Measurements from ENCODE around the gene KCNK2.

DNA sequence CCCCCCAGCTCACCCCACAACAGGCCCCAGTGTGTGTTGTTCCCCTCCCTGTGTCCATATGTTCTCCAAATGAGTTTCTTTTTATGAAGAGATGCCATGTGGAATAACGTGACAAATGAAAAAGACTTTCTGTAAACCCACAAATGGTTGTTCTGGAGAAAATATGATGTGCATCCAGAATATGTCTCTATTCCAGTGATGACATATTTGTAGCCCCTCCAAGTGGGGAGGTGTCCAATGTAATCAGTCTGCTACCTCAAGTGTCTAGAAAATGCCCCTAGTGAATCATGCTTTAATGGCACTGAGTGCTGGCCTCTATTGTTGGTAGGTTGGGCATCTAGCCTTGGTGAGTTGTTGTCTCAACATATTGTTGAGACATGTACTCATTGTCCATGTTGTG is 179.6 kb downstream of the KCNK2 start:
- TF ChIP-seq, protein P1, sequence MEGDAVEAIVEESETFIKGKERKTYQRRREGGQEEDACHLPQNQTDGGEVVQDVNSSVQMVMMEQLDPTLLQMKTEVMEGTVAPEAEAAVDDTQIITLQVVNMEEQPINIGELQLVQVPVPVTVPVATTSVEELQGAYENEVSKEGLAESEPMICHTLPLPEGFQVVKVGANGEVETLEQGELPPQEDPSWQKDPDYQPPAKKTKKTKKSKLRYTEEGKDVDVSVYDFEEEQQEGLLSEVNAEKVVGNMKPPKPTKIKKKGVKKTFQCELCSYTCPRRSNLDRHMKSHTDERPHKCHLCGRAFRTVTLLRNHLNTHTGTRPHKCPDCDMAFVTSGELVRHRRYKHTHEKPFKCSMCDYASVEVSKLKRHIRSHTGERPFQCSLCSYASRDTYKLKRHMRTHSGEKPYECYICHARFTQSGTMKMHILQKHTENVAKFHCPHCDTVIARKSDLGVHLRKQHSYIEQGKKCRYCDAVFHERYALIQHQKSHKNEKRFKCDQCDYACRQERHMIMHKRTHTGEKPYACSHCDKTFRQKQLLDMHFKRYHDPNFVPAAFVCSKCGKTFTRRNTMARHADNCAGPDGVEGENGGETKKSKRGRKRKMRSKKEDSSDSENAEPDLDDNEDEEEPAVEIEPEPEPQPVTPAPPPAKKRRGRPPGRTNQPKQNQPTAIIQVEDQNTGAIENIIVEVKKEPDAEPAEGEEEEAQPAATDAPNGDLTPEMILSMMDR (conservative IDR thresholded peaks at IDR 0.05; ENCODE audit: low read length), result no peak
- no peak for TF ChIP-seq EZH2phosphoT487 (IDR thresholded peaks at IDR 0.05; ENCODE audit: borderline replicate concordance, low read depth, low read length)

Measured in OCI-LY7 (cell line).